HCT116 (cell line): ENCODE measurements around the gene MBL2. TPM values are rescaled to one million over a fixed set of nuclear protein-coding genes. Genes with fewer than 3 reads are reported as not detected.

ENCODE experiments used
- ATAC-seq: fragments of 200-7000 bp; cut with Tn5 transposase; 2 replicates; pipeline ENCODE4 v1.9.1; 2020; ENCODE audit warnings: mild to moderate bottlenecking, moderate library complexity
- BruUV-seq: library from RNA; stranded (reverse); fragments of 400-500 nt; replicated peaks from 2 replicates; lab custom pipeline; 2021; lab: Mats Ljungman, UMichigan
- CTCF ChIA-PET: fragments of 300-600 bp; sonication (Branson Sonifier 250); formaldehyde crosslinking; loops from one replicate; lab custom pipeline; 2021; ENCODE audit warnings: antibody characterized with exemption; lab: Charles Lee
- POLR2A ChIA-PET: fragments of 300-600, 350-600 bp; sonication (Branson Sonifier 250); formaldehyde crosslinking; loops from one replicate; lab custom pipeline; 2021; ENCODE audit warnings: antibody characterized with exemption; lab: Charles Lee
- RAD21 ChIA-PET, 2 experiments: fragments of 300-600 bp; sonication (Branson Sonifier 250); formaldehyde crosslinking; loops; one replicate each; lab custom pipeline; 2023; ENCODE audit warnings: low total read pairs in 2 of 2; ENCODE audit not compliant: uncharacterized antibody in 2 of 2, unreplicated experiment in 2 of 2, low non-redundant PET in 1 of 2; lab: Charles Lee
- DNase-seq: peaks from one replicate; pipeline ENCODE4 v3.0.0-alpha.2; 2010; ENCODE audit warnings: low read depth, low spot score
- H2AFZ ChIP-seq: fragments of 200-600 bp; shearing (Covaris generic), sonication (generic); 2 replicates; pipeline ENCODE4 v1.6.1; 2017; ENCODE audit warnings: low read depth, mixed run types, mixed read lengths, antibody characterized with exemption, low read length; ENCODE audit not compliant: poor library complexity, severe bottlenecking
- H3K27ac ChIP-seq: 2 replicates; pipeline ENCODE4 v1.5.1; 2012; ENCODE audit warnings: low read depth, low read length
- H3K27me3 ChIP-seq: fragments of 200-600 bp; sonication (generic); 2 replicates; pipeline ENCODE4 v1.6.1; 2016; ENCODE audit warnings: mixed run types, low read length, mixed read lengths; ENCODE audit not compliant: insufficient read depth
- H3K36me3 ChIP-seq, 2 experiments: fragments of 200-500 bp in 1 of 2; fragments of 200-600 bp in 1 of 2; sonication (Bioruptor generic) in 1 of 2; sonication (generic) in 1 of 2; 2 replicates each; pipeline versions ENCODE4 v1.5.1 to v1.6.1; 2014 to 2016; ENCODE audit warnings: low read length in 2 of 2, inconsistent platforms in 1 of 2, mixed read lengths in 1 of 2, mixed run types in 1 of 2; ENCODE audit not compliant: insufficient read depth in 2 of 2, control insufficient read depth in 1 of 2
- H3K4me1 ChIP-seq, 2 experiments: fragments of 200-600 bp in 1 of 2; sonication (generic) in 1 of 2; 2 replicates each; pipeline versions ENCODE4 v1.5.1 to v1.6.1; 2012 to 2017; ENCODE audit warnings: low read length in 2 of 2, inconsistent platforms in 1 of 2, mild to moderate bottlenecking in 1 of 2, mixed read lengths in 1 of 2, mixed run types in 1 of 2, moderate library complexity in 1 of 2; ENCODE audit not compliant: insufficient read depth in 2 of 2, control insufficient read depth in 1 of 2
- H3K4me2 ChIP-seq: fragments of 200-600 bp; sonication (generic); 2 replicates; pipeline ENCODE4 v1.6.1; 2017; ENCODE audit warnings: mixed run types, low read length, mixed read lengths
- H3K4me3 ChIP-seq, 2 experiments: fragments of 200-600 bp in 1 of 2; sonication (generic) in 1 of 2; replicated peaks in 1 of 2; 2 replicates each; pipeline ENCODE4 v1.5.1; 2011 to 2016; ENCODE audit warnings: low read length in 2 of 2, control low read depth in 1 of 2, low read depth in 1 of 2, mild to moderate bottlenecking in 1 of 2, mixed read lengths in 1 of 2, mixed run types in 1 of 2
- H3K79me2 ChIP-seq: fragments of 200-600 bp; sonication (generic); 2 replicates; pipeline ENCODE4 v1.6.1; 2017; ENCODE audit warnings: mild to moderate bottlenecking, mixed run types, low read length, moderate library complexity, mixed read lengths; ENCODE audit not compliant: insufficient read depth
- H3K9ac ChIP-seq: fragments of 200-600 bp; sonication (generic); 2 replicates; pipeline ENCODE4 v1.6.1; 2016; ENCODE audit warnings: low read length, mixed read lengths
- H3K9me2 ChIP-seq: fragments of 200-600 bp; sonication (generic), shearing (Covaris generic); 2 replicates; pipeline ENCODE4 v1.6.1; 2017; ENCODE audit warnings: mixed run types, mild to moderate bottlenecking, moderate library complexity; ENCODE audit not compliant: insufficient read depth
- H3K9me3 ChIP-seq, 2 experiments: fragments of 200-500 bp in 1 of 2; fragments of 200-600 bp in 1 of 2; sonication (Bioruptor generic) in 1 of 2; sonication (generic) in 1 of 2; 2 replicates each; pipeline ENCODE4 v1.6.1; 2014 to 2017; ENCODE audit warnings: low read length in 2 of 2, mixed read lengths in 2 of 2, inconsistent platforms in 1 of 2, low read depth in 1 of 2, mild to moderate bottlenecking in 1 of 2, mixed run types in 1 of 2, moderate library complexity in 1 of 2; ENCODE audit not compliant: control insufficient read depth in 1 of 2, insufficient read depth in 1 of 2
- H4K20me1 ChIP-seq: fragments of 200-600 bp; sonication (generic), shearing (Covaris generic); 2 replicates; pipeline ENCODE4 v1.6.1; 2017; ENCODE audit warnings: mixed run types, mild to moderate bottlenecking, moderate library complexity; ENCODE audit not compliant: insufficient read depth
- CEBPB ChIP-seq: IDR thresholded peaks from 2 replicates; pipeline ENCODE4 v1.6.1; 2012; ENCODE audit warnings: low read depth
- CTCF ChIP-seq, 3 experiments: fragments of 200-600 bp in 1 of 3; sonication (generic) in 1 of 3; IDR thresholded peaks in 2 of 3; conservative IDR thresholded peaks in 1 of 3; 2 replicates each; pipeline ENCODE4 v1.5.1; 2012 to 2017; ENCODE audit warnings: low read depth in 2 of 3, low read length in 2 of 3, antibody characterized with exemption in 1 of 3, borderline replicate concordance in 1 of 3, control low read depth in 1 of 3, mild to moderate bottlenecking in 1 of 3, mixed read lengths in 1 of 3, mixed run types in 1 of 3, moderate library complexity in 1 of 3; ENCODE audit not compliant: insufficient read depth in 1 of 3
- EGR1 ChIP-seq: IDR thresholded peaks from 2 replicates; pipeline ENCODE4 v1.6.1; 2012; ENCODE audit warnings: low read depth
- ELF1 ChIP-seq: IDR thresholded peaks from 2 replicates; pipeline ENCODE4 v1.6.1; 2012; ENCODE audit warnings: low read depth, borderline replicate concordance
- EZH2 ChIP-seq: fragments of 200-600 bp; sonication (generic); IDR thresholded peaks from 2 replicates; pipeline ENCODE4 v1.6.1; 2017; ENCODE audit warnings: antibody characterized with exemption, mixed run types
- EZH2phosphoT487 ChIP-seq: fragments of 200-600 bp; IDR thresholded peaks from 2 replicates; pipeline ENCODE4 v1.6.1; 2018; ENCODE audit warnings: antibody characterized with exemption, borderline replicate concordance
- FOSL1 ChIP-seq: IDR thresholded peaks from 2 replicates; pipeline ENCODE4 v1.6.1; 2012; ENCODE audit warnings: low read depth
- POLR2AphosphoS5 ChIP-seq: IDR thresholded peaks from 2 replicates; pipeline ENCODE4 v1.6.1; 2011; ENCODE audit warnings: mild to moderate bottlenecking, low read depth, low read length, moderate library complexity
- SIN3A ChIP-seq: IDR thresholded peaks from 2 replicates; pipeline ENCODE4 v1.6.1; 2012; ENCODE audit warnings: low read depth
- SP1 ChIP-seq: IDR thresholded peaks from 2 replicates; pipeline ENCODE4 v1.6.1; 2012; ENCODE audit warnings: low read depth
- TCF7L2 ChIP-seq: IDR thresholded peaks from 2 replicates; pipeline ENCODE4 v1.7.0; 2011; ENCODE audit warnings: borderline replicate concordance, inconsistent platforms; ENCODE audit not compliant: insufficient read depth, insufficient read length; ENCODE audit errors: extremely low read depth
- YY1 ChIP-seq: IDR thresholded peaks from 2 replicates; pipeline ENCODE4 v1.6.1; 2011; ENCODE audit warnings: low read length, low read depth, moderate library complexity, mild to moderate bottlenecking; ENCODE audit not compliant: insufficient replicate concordance; ENCODE audit errors: extremely low read depth
- ZBTB33 ChIP-seq: IDR thresholded peaks from 2 replicates; pipeline ENCODE4 v1.6.1; 2011; ENCODE audit warnings: mild to moderate bottlenecking, low read length, moderate library complexity; ENCODE audit not compliant: insufficient replicate concordance; ENCODE audit errors: extremely low read depth
- ZFX ChIP-seq: fragments of 450-650 bp; IDR thresholded peaks from 2 replicates; pipeline ENCODE4 v1.6.1; 2017
- ZNF274 ChIP-seq: fragments of 200-500 bp; sonication (Bioruptor generic); IDR thresholded peaks from 2 replicates; pipeline ENCODE4 v1.6.1; 2014; ENCODE audit warnings: mild to moderate bottlenecking, low read depth, low read length, inconsistent platforms
- intact Hi-C: fragments of 100-400 bp; cut with micrococcal nuclease; formaldehyde crosslinking; loops from 2 replicates; pipeline ENCODE4 v1.10.0; 2022
- total RNA-seq: library from RNA; stranded (reverse); gene quantifications from one replicate; pipeline ENCODE4 v1.2.1, GENCODE V29; 2021; ENCODE audit not compliant: unreplicated experiment

The MBL2 gene
- total RNA-seq, 1 experiment from 2014 or later: not detected

GRCh38 chr10:52720018-52720417 is 52.6 kb downstream of the MBL2 start:
- intact Hi-C loops: no loop called here
- POLR2A ChIA-PET: no interaction called here
- H3K4me1 ChIP-seq: no peaks in the 10 kb centered on the region
- DNase-seq: no peak
- no peak for TF ChIP-seq ELF1
- TF ChIP-seq CTCF (IDR thresholded peaks at IDR 0.05 in 2 of 3, conservative IDR thresholded peaks at IDR 0.05 in 1 of 3; ENCODE audit: borderline replicate concordance in 1 of 3, insufficient read depth in 1 of 3, low read depth in 2 of 3, low read length in 2 of 3): no peak
- TF ChIP-seq POLR2AphosphoS5: no peak
- no peak for TF ChIP-seq EZH2phosphoT487
- TF ChIP-seq CEBPB: no peak
- TF ChIP-seq ZNF274: no peak
- no peak for TF ChIP-seq EZH2
- no peak for TF ChIP-seq TCF7L2
- no peak for TF ChIP-seq ZFX
- TF ChIP-seq SP1: no peak
- no peak for TF ChIP-seq EGR1
- TF ChIP-seq SIN3A: no peak
- no peak for TF ChIP-seq FOSL1
- no peak for TF ChIP-seq ZBTB33
- TF ChIP-seq YY1: no peak
- no peaks in the 10 kb centered on the region for H3K9me3 ChIP-seq
- no peak for ATAC-seq
- CTCF ChIA-PET: interaction anchor here (1.0 kb wide), 1 partner anchor 26 kb away, joined by 3 read pairs; no protein-coding TSS in a partner anchor
- no peak overlapping the region for H3K4me3 ChIP-seq
- BruUV-seq: no TSS peak
- no peaks in the 10 kb centered on the region for H3K9me2 ChIP-seq
- no peaks in the 10 kb centered on the region for H4K20me1 ChIP-seq
- H3K27ac ChIP-seq: no peak overlapping the region
- H2AFZ ChIP-seq: no peak overlapping the region
- no peaks in the 10 kb centered on the region for H3K36me3 ChIP-seq
- no peak overlapping the region for H3K4me2 ChIP-seq
- H3K27me3 ChIP-seq: no peaks in the 10 kb centered on the region
- RAD21 ChIA-PET: no interaction called here
- no peaks in the 10 kb centered on the region for H3K79me2 ChIP-seq
- H3K9ac ChIP-seq: no peak overlapping the region
